Measurements from ENCODE around the gene DLX1. TPM values are rescaled to one million over a fixed set of nuclear protein-coding genes. Genes with fewer than 3 reads are reported as not detected.

The DLX1 gene
- total and polyA plus RNA-seq, 12 donors = 0.11 to 1.4 (median 0.53) TPM; not detected in 5

DNA sequence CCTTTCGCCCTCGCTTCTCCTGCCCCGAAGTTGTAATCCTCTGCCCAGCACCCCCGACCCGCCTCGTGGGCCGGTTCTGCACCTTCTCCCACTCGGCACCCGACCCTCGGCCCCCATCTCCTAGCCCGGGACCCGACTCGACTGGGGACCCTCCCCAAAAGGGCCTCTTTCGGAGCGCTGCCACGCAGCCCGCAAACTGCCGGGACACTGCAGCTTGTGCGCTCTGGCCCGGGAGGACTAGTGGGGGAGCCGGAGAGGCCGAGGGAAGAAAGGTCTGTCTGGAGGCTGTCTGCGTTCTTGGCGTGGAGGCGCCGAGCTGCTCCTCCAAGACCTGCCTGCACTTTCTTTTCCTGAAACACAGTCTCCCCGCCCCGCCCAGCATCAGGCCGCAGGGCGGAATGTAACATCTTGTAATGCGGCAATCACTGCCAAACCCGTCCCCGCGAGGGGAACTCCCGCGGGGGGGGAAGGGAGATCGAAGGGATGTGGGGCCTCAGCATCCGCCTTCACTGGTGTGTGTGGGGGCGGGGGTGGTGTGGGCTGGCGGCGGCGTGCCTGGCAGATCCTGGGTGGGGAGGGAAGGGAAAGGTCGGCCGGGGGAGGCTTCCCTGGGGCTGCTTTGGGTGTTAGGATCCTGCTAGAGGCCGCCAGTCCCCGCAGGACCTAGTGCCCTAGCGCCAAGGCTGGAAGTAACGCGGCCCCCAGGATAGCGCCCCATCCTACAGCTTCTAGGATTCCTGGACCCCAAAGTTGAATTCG lies 10.0 kb downstream of the DLX1 start:
- Histone ChIP-seq H3K36me3 (replicated peaks in 1 of 2) (no peaks in the 10 kb centered on the region), H3K27me3 (peaks cover 98% of the 10 kb centered on the region), H3K4me3 (peak overlapping the region in 1 of 4 donors; percentile 45), H3K27ac (peak overlapping the region in 1 of 5 donors; percentile 45), H3K4me1 (replicated peaks in 1 of 2) (peaks cover 21 to 42% of the 10 kb centered on the region in 2 donors), H3K9me3 (replicated peaks in 1 of 3) (no peaks in the 10 kb centered on the region)
- intact Hi-C loops (cut with DNase I) = loop anchor here in 1 of 2 donors (5.0 kb wide), 1 partner anchor 98 kb away; the partner anchor contains the start of gene METAP1D
- TF ChIP-seq, protein P1, sequence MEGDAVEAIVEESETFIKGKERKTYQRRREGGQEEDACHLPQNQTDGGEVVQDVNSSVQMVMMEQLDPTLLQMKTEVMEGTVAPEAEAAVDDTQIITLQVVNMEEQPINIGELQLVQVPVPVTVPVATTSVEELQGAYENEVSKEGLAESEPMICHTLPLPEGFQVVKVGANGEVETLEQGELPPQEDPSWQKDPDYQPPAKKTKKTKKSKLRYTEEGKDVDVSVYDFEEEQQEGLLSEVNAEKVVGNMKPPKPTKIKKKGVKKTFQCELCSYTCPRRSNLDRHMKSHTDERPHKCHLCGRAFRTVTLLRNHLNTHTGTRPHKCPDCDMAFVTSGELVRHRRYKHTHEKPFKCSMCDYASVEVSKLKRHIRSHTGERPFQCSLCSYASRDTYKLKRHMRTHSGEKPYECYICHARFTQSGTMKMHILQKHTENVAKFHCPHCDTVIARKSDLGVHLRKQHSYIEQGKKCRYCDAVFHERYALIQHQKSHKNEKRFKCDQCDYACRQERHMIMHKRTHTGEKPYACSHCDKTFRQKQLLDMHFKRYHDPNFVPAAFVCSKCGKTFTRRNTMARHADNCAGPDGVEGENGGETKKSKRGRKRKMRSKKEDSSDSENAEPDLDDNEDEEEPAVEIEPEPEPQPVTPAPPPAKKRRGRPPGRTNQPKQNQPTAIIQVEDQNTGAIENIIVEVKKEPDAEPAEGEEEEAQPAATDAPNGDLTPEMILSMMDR (IDR thresholded peaks at IDR 0.05) = no peak
- no peak for TF ChIP-seq POLR2A (IDR thresholded peaks at IDR 0.05)
- 4 to 6% (median 4%) methylated on average over 30 to 51 of the region's 51 CpGs for WGBS, 4 donors
- DNase-seq = peak in 3 of 7 donors; percentile 31 to 64 (median 42)

- Histone ChIP-seq H3K9me3 (replicated peaks in 1 of 3) (no peaks in the 10 kb centered on the region), H3K36me3 (replicated peaks in 1 of 2) (no peaks in the 10 kb centered on the region), H3K4me1 (replicated peaks in 1 of 2) (peaks cover 21 to 44% of the 10 kb centered on the region in 2 donors), H3K27ac (peak overlapping the region in 1 of 5 donors; percentile 54), H3K27me3 (peaks cover 98% of the 10 kb centered on the region), H3K4me3 (peak overlapping the region in 1 of 4 donors; percentile 39)
- WGBS, 4 donors = 18 to 33% (median 21%) methylated on average over 21 to 40 of the region's 40 CpGs
- no peak for DNase-seq
- intact Hi-C loops (cut with DNase I) = loop anchor here in 1 of 2 donors (5.0 kb wide), 1 partner anchor 99 kb away; the partner anchor contains the start of gene METAP1D
- TF ChIP-seq POLR2A (IDR thresholded peaks at IDR 0.05) = no peak
- TF ChIP-seq, protein P1 (IDR thresholded peaks at IDR 0.05) = no peak
Measured at GRCh38 chr2:172095905-172096625, 10.8 kb downstream of the DLX1 start.

DNA sequence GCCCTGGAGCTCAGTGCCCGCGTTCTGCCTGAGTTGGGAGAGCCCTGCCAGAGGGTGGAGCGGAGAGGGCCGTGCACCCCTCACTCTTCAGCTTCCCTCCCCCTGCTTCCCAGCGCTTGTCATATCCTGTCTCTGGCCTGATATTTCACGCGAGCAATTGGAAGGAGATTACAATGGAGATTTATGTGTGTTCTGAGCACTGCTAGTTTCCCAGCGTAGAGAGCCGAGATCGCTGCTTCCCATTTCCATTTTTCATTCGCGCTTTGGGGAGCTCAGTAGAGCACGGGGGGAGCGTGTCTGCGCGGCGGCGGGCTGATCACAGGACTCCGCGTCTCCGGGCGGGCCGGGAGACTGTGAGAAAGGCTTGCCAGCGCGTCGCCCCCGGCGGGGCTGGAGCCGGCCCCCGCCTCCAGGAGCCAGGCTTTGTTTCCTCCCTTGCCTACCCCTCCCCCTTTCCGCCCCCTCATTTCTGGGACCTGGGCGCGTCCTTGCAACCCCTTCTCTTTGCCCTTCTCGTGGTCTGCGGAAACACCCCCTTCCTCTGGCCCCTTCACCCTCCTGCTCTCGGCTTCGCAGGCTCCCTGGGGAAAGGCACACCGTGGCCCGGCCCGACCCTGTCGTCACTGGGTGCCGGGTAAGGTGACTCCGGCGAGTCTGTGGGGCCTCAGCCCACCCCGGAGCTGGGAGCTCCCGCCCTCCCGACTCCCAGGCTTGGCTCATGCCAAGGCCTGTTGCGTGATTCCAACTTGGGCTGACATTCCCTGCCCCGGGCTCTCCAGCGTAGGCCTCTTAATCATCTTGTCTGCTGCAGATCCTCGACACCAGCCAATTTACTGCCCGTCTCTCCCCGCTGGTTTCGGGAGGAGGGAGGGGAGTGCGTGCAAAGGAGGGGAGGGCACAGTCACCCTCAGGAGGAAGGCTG lies 11.6 kb downstream of the DLX1 start:
- TF ChIP-seq POLR2A (IDR thresholded peaks at IDR 0.05) = no peak
- TF ChIP-seq, protein P1 (IDR thresholded peaks at IDR 0.05) = no peak
- Histone ChIP-seq H3K27me3 (peaks cover 98% of the 10 kb centered on the region), H3K27ac (peak overlapping the region in 1 of 5 donors; percentile 54), H3K36me3 (replicated peaks in 1 of 2) (no peaks in the 10 kb centered on the region), H3K9me3 (replicated peaks in 1 of 3) (no peaks in the 10 kb centered on the region), H3K4me3 (peak overlapping the region in 1 of 4 donors; percentile 39), H3K4me1 (replicated peaks in 1 of 2) (peaks cover 24 to 51% of the 10 kb centered on the region in 2 donors)
- peak in 1 of 7 donors; percentile 65 for DNase-seq
- intact Hi-C loops (cut with DNase I) = loop anchor here in 1 of 2 donors (5.0 kb wide), 1 partner anchor 100 kb away; the partner anchor contains the start of gene METAP1D
- 4 to 5% (median 4%) methylated on average over 21 to 55 of the region's 55 CpGs for WGBS, 4 donors
